SH-SY5Y (cell line): ENCODE results near the gene AFF2.

Source experiments
- GATA2 ChIP-seq: IDR thresholded peaks from 2 replicates; pipeline ENCODE4 v1.6.1; 2011; ENCODE audit warnings: mild to moderate bottlenecking, low read depth, low read length
- GATA3 ChIP-seq: IDR thresholded peaks from 2 replicates; pipeline ENCODE4 v1.6.1; 2011; ENCODE audit warnings: low read depth, mild to moderate bottlenecking, low read length, moderate library complexity

GRCh38 chrX:149045645-149046210 is 545.3 kb downstream of the AFF2 start:
- no peak for TF ChIP-seq GATA3
- TF ChIP-seq GATA2, result no peak
